Fibroblast of skin of left quadriceps (primary cell): ENCODE measurements around the gene KREMEN2.
A peak's percentile ranks its signal among the peaks of the same experiment; 100 is the strongest.
"Not testable (repeated sequence)": the region's sequence is repeated elsewhere in the genome, so short reads cannot be mapped to it uniquely, and the experiment has no call there.

Source experiments
- DNase-seq, 2 experiments: peaks; one replicate each; pipeline ENCODE4 v3.0.0-alpha.2; 2013; ENCODE audit warnings: low read depth in 2 of 2

The KREMEN2 gene

DNA sequence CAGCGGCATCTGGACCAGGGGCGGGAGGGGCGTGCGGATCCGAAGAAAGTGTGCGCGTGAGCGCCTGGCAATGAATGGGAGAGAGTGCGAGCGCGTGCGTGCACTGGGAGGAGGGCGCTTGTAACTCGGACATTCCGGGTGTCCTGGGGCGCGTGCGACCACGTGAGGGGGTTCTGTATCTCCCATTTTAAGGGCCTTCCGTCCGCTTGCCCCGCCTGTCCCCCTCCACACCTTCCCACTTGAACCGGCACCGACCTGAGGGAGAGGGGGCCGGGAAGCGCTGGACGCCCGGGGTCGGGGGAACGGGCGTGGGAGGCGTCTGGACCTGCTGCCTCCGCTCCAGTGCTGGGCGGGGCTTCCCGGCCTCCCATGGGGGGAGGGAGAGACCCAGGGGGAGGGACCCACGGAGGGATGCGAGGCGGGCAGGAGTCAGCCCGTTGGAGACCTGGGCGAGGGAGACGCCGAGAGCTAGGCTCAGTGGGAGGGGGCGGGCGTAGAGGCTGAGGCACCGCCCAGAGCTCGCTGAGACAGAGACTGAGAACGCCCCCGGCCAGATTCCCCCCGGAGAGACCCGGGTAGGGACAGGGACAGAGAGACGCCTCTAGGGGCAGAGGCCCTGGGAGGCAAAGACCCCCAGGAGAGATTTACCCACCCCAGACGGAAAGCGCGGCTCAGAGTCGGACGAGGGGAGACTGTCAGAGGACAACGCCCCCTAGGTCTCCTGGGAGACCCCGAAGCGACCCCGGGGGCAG is at the start of gene KREMEN2:
KREMEN2 (plus strand) TSS at position 553 of the 752 bp plus-strand sequence. CDS start 246 bp downstream, outside the sequence.
- no peak for DNase-seq

DNA sequence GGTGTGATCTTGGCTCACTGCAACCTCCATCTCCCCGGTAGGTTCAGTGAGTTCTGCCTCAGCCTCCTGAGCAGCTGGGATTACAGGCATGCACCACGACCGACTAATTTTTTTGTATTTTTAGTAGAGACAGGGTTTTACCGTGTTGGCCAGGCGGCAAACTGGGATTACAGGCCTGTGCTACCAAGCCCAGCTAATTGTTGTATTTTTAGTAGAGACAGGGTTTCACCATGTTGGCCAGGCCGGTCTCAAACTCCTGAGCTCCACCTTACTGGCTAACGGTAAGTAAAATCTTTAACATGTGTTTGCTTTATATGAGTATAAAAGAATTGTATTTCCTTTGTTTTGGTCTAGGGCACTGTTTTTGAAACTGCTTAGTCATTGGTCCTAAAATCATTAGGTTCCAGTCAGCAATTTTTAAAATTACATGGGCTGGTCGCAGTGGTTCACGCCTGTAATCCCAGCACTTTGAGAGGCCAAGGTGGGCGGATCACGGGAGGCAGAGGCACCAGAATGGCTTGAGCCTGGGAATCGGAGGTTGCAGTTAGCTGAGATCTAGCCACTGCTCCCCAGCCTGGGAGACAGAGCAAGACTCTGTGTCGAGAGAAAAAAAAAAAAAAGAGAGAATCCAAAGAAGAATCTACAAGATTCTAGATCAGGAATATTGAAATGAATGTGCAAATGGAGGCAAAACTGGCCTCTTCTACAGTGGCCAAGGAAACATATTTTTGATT is 48.7 kb upstream of the KREMEN2 start:
- DNase-seq, result no peak

GRCh38 chr16:2919511-2920255 is 44.4 kb upstream of the KREMEN2 start:
- DNase-seq, result peak in 1 of 2 experiments; percentile 35

DNA sequence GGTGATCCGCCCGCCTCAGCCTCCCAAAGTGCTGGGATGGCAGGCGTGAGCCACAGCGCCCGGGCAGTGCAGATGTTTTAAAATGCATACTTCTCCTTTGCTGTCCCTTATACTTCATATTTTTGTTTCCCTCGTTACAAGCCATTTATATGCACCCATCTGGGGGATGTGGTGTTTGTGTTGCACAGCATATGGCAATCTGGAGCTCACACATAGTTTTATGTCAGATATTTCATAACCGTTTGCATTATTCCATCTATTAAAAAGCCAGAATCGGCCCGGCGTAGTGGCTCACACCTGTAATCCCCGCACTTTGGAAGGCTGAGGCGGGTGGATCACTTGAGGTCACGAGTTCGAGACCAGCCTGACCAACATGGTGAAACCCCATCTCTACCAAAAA is 40.6 kb upstream of the KREMEN2 start:
- DNase-seq, result no peak

DNA sequence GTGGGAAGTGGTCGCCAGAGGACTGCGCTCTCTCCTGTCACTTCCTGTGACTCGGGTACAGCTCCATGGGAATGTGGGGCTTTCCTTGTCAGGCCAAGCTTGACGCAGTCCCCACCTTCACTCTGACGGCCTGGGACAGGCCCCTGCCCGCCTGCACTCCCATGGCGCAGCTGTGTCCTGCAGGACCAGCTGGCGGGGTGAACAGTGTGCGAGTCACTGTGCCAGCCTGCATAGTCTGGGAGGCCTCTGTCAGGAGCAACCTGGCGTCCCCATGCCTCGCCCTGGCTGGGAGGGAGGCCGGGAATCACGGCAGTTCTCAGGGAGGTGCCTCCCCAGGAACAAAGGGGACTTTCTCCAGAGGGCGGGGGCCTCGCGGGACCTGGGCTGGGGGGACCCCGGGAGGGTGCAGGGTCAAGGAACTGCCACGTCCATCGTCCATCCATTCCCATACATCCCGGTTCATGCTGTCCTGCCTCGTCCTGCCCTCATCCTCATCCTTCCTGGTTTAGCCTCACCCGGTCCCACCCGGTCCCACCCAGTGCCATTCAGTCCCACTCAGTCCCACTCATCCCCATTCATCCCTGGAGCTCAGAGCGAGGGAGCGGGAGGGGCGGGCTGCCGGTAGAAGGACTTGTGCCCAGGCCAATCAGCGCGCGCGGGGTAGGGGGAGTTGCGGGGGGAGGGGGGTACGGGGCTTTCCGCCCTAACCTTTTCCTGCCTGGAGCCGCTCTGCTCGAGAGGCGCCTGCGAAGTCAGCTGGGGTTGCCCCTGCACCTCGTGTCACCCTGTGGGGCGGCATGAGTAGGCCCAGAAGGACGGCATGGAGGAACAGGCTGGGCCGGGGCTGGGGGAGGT is 38.9 kb upstream of the KREMEN2 start:
- DNase-seq, result no peak

DNA sequence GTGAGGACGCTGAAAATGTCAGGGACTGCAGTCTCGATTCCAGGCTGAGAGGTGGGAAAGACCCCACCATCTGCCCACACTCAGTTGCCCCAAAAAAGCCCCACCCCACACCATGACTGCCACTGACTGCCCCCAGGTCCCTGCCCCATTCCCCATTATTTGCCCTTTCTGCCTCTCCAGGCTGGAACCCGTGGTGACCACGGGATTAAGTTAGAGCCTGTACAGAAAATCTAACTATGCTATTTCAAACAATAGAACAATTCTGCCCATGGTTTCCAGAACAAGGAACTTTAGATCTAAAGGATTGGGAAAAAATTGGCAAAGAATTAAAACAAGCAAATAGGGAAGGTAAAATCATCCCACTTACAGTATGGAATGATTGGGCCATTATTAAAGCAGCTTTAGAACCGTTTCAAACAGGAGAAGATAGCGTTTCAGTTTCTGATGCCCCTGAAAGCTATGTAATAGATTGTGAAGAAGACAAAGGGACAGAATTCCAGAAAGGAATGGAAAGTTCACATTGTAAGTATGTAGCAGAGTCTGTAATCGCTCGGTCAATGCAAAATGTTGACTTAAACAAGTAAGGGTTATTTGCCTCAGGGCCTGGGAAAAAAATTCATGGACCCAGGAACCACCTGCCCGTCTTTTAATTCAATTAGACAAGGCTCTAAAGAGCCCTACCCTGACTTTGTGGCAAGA is 38.0 kb upstream of the KREMEN2 start:
- DNase-seq, result no peak

DNA sequence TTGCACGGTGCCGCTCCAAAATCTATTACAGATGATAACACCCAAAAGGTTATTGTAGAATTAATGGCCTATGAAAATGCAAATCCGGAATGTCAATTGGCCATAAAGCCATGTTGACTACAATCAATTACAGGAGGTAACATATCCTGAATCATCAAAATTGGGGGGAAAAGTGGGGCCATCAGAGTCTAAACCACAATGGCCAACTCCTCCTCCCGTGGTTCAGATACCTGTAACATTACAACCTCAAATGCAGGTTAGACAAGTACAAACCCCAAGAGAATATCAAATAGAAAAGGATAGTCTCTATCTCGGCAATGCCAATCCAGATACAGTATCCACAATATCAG is 37.5 kb upstream of the KREMEN2 start:
- no peak for DNase-seq

- DNase-seq, result peak; percentile 55 to 65
These were observed 36.9 kb upstream of the KREMEN2 start for GRCh38 chr16:2927010-2927646.

DNA sequence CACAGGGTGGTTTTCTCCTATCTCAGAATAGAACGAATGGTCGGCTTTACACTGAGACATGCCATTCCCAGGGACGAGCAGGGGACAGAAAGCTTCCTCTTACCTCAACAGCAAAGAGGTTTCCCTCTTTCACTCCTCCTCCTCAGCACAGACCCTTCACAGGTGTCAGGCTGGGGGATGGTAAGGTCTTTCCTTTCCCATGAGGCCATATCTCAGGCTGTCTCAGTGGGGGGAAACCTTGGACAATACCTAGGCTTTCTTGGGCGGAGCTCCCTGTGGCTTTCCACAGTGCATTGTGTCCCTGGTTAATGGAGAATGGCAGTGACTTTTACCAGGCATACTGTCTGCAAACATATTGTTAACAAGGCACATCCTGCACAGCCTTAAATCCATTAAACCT is 35.9 kb upstream of the KREMEN2 start:
- DNase-seq, result not testable (repeated sequence)

DNA sequence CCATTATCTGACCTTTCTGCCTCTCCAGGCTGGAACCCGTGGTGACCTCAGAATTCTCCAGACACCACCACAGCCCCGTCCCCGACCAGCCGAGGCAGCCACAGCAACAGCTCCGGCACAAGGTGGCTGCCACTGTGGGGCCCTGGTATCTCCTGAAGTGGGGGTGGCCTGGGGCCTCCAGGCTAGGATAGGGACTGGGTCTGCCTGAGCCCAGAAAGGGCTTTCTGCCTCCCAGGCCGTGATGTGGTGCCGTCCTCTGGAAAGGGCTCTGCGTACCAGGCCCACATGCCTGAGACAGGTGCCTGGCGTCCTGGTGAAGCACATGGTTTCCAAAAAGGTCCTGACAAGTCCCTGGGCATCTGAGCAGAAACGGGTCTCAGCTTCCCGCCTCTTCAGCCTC is 35.3 kb upstream of the KREMEN2 start:
- no peak for DNase-seq

GRCh38 chr16:2929693-2930092 is 34.4 kb upstream of the KREMEN2 start:
- no peak for DNase-seq

- no peak for DNase-seq
These were observed 33.8 kb upstream of the KREMEN2 start for GRCh38 chr16:2930236-2930635.

DNA sequence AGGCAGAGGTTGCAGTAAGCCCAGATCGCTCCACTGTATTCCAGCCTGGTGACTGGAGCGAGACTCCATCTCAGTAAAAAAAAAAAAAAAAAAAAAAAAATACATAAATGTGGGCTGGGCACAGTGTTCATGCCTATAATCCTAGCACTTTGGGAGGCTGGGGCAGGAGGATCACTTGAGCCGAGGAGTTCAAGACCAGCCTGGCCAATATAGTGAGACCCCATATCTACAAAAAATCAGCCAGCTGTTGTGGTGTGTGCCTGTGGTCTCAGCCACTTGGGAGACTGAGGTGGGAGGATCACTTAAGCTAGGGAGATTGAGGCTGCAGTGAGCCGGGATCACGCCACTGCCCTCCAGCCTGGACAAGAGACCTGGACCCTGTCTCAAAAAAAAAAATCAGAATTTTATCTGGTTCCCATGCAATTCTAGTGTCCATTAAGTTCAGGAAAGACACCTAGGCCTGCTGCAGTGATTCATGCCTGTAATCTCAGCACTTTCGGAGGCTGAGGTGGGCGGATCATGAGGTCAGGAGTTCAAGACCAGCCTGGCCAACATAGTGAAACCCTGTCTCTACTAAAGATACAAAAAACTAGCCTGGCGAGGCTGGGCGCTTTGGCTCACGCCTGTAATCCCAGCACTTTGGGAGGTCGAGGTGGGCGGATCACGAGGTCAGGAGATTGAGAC is 32.7 kb upstream of the KREMEN2 start:
- DNase-seq, result not testable (repeated sequence)

GRCh38 chr16:2933136-2933535 is 30.9 kb upstream of the KREMEN2 start:
- DNase-seq, result no peak

DNA sequence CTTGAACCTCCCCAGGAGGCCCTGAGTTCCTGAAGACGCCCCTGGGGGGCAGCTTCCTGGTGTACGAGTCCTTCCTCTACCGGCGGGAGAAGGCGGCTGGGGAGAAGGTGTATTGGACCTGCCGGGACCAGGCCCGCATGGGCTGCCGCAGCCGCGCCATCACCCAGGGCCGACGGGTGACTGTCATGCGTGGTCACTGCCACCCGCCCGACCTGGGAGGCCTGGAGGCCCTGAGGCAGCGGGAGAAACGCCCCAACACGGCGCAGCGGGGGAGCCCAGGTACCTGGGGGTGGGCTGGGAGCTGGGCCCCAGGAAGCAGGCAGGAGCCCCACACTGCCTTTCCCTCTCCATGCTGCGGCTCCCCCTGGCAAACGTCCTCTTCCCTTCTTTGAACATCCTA is 30.4 kb upstream of the KREMEN2 start:
- no peak for DNase-seq

DNA sequence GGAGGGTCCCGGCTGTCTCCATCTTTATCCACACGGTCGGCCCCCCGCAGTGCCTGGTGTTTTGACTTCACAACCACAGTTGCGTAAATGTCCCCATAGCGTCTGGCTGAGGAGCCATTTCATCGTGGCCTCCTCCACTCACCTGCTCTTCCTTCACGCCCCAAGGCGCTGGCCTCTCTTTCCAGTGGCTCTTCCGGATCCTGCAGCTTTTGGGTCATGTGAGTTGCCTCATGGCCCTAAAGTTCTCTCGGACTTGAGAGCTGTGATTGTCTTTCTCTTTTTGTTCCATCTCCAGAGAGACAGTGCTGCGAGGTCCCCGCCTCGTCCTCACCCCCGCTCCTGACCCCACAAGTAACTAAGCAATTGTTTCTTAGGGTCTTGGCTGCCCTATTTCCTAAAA is 29.6 kb upstream of the KREMEN2 start:
- no peak for DNase-seq

DNA sequence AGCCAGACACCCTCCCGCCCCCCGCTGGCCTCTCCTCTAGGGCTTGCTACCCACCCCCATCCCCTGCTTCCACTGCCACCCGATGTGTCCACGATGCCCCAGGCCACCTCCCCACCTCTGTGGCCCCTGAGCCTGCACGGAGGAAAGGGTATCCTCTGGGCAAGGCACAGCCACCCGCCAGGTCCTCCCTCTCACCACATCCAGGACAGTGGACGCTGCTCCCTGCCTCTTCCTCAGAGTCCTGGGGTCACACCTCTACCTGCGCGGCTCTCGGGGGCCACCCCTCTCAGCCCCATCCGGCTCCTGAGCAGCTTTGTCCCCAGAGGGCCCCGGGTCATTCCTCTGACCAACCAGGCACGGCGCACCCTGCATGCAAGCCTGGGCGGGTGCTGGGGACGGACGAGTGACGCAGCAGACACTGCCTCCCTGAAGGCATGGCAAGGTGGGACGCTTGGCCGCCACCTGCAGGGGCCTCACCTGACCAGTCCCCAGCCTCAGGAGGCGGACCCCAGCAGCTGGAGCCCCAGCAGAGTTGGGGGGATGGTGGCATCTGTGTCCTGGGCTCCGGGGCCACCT is 27.6 kb upstream of the KREMEN2 start:
- DNase-seq, result no peak

DNA sequence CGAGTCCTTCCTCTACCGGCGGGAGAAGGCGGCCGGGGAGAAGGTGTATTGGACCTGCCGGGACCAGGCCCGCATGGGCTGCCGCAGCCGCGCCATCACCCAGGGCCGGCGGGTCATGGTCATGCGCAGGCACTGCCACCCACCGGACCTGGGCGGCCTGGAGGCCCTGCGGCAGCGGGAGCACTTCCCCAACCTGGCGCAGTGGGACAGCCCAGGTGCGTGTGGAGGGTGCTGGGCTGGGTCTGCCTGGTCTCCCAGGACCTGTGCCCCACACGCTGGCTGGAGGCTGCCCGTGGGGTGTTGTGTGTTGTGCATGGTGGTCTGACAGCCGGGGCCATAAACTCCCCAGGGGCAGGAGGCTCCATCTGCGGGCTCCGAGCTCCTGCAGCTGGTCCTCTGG is 26.9 kb upstream of the KREMEN2 start:
- DNase-seq, result no peak

DNA sequence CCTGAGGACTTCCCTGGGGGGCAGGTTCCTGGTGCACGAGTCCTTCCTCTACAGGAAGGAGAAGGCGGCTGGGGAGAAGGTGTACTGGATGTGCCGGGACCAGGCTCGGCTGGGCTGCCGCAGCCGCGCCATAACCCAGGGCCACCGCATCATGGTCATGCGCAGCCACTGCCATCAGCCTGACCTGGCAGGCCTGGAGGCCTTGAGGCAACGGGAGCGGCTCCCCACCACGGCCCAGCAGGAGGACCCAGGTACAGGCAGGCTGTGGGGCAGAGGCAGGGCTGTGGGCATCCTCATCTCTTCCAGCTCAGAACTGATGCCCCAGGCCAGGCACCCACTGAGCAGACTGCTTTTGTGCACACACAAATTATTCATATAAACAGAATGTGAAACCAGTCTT is 25.9 kb upstream of the KREMEN2 start:
- DNase-seq, result no peak

- DNase-seq, result no peak
These were observed 24.1 kb upstream of the KREMEN2 start for GRCh38 chr16:2939968-2940367.
